CD8-positive, alpha-beta memory T cell (primary cell): ENCODE results near the gene ESPN. TPM values are rescaled to one million over a fixed set of nuclear protein-coding genes. Genes with fewer than 3 reads are reported as not detected.

Experiments used
- CTCF ChIA-PET: fragments of 350-600 bp; sonication (Branson Sonifier 250); formaldehyde crosslinking; loops from one replicate; lab custom pipeline; 2021; ENCODE audit warnings: antibody characterized with exemption; lab: Charles Lee
- POLR2A ChIA-PET: fragments of 350-600 bp; sonication (Branson Sonifier 250); formaldehyde crosslinking; loops from one replicate; lab custom pipeline; 2021; ENCODE audit warnings: antibody characterized with exemption; lab: Charles Lee
- DNase-seq, 5 donors: peaks; one replicate each; pipeline versions ENCODE4 v3.0.0 to v3.0.0-alpha.2; 2020 to 2022; ENCODE audit warnings: mixed read lengths in 1 of 5
- H3K27ac ChIP-seq: one replicate; pipeline ENCODE4 v1.7.0; 2013; ENCODE audit warnings: low read depth, mild to moderate bottlenecking, low read length, moderate library complexity
- H3K27me3 ChIP-seq: 2 replicates; pipeline ENCODE4 v1.7.0; 2013; ENCODE audit warnings: low read length, mild to moderate bottlenecking; ENCODE audit not compliant: insufficient read depth, poor library complexity, severe bottlenecking
- H3K36me3 ChIP-seq: 2 replicates; pipeline ENCODE4 v1.7.0; 2013; ENCODE audit warnings: mild to moderate bottlenecking, low read length, moderate library complexity; ENCODE audit not compliant: insufficient read depth
- H3K4me1 ChIP-seq: 2 replicates; pipeline ENCODE4 v1.7.0; 2013; ENCODE audit warnings: mild to moderate bottlenecking, low read length, moderate library complexity; ENCODE audit not compliant: insufficient read depth
- H3K4me3 ChIP-seq: 2 replicates; pipeline ENCODE4 v1.7.0; 2013; ENCODE audit warnings: mild to moderate bottlenecking, low read length
- H3K9me3 ChIP-seq: 2 replicates; pipeline ENCODE4 v1.7.0; 2013; ENCODE audit warnings: mild to moderate bottlenecking, low read length
- H3K27ac Mint-ChIP-seq, 8 donors: one replicate each; pipeline ENCODE4 v1.8.0; 2020 to 2021; ENCODE audit warnings: mixed read lengths in 8 of 8, mild to moderate bottlenecking in 6 of 8, inconsistent platforms in 3 of 8, moderate library complexity in 3 of 8
- H3K27me3 Mint-ChIP-seq, 2 donors: one replicate each; pipeline ENCODE4 v1.8.0; 2020 to 2021; ENCODE audit warnings: mixed read lengths in 2 of 2, mild to moderate bottlenecking in 1 of 2, moderate library complexity in 1 of 2
- H3K36me3 Mint-ChIP-seq, 3 donors: one replicate each; pipeline ENCODE4 v1.8.0; 2020 to 2021; ENCODE audit warnings: mixed read lengths in 3 of 3, inconsistent platforms in 1 of 3, mild to moderate bottlenecking in 1 of 3
- H3K4me1 Mint-ChIP-seq, 3 donors: one replicate each; pipeline ENCODE4 v1.8.0; 2020 to 2021; ENCODE audit warnings: mixed read lengths in 3 of 3, inconsistent platforms in 1 of 3, mild to moderate bottlenecking in 1 of 3
- H3K4me3 Mint-ChIP-seq, 7 donors: one replicate each; pipeline ENCODE4 v1.8.0; 2020 to 2021; ENCODE audit warnings: mixed read lengths in 7 of 7, mild to moderate bottlenecking in 6 of 7, moderate library complexity in 4 of 7, inconsistent platforms in 2 of 7
- H3K9me3 Mint-ChIP-seq, 5 donors: one replicate each; pipeline ENCODE4 v1.8.0; 2020 to 2022; ENCODE audit warnings: mixed read lengths in 5 of 5, mild to moderate bottlenecking in 3 of 5, moderate library complexity in 2 of 5, inconsistent platforms in 1 of 5
- polyA plus RNA-seq: library from polyadenylated mRNA; unstranded; fragments of 300-500 nt; fragmentation: Illumina TruSeq; gene quantifications from one replicate; pipeline ENCODE4 v1.2.3, GENCODE V29; 2021
- total RNA-seq, 2 experiments: library from RNA; stranded (reverse); gene quantifications; one replicate each; pipeline ENCODE4 v1.2.3, GENCODE V29; 2021

The ESPN gene
- total and polyA plus RNA-seq, 3 experiments from 2014 or later = 0.28 to 0.60 (median 0.48) TPM

GRCh38 chr1:6486433-6487011, 61.9 kb downstream of the ESPN start:
- peaks cover 10 to 17% (median 12%) of the 10 kb centered on the region in 3 donors for H3K4me1 Mint-ChIP-seq
- Histone ChIP-seq H3K9me3 (no peaks in the 10 kb centered on the region), H3K27me3 (peaks cover 16% of the 10 kb centered on the region), H3K27ac (no peak overlapping the region), H3K4me3 (no peak overlapping the region), H3K36me3 (no peaks in the 10 kb centered on the region), H3K4me1 (peaks cover 19% of the 10 kb centered on the region)
- CTCF ChIA-PET = interaction anchor here (0.6 to 7.2 kb wide), 22 partner anchors 10 to 167 kb away, joined by 3 to 79 read pairs (median 3); partner anchors contain the start of genes NOL9, TAS1R1 and TNFRSF25
- H3K36me3 Mint-ChIP-seq = peaks cover 0 to 2% (median 0%) of the 10 kb centered on the region in 3 donors
- peak; percentile 68 to 87 (median 78) for DNase-seq
- peaks cover 15 to 28% of the 10 kb centered on the region in 2 donors for H3K27me3 Mint-ChIP-seq
- H3K9me3 Mint-ChIP-seq = peaks cover 0 to 3% (median 0%) of the 10 kb centered on the region in 5 donors
- POLR2A ChIA-PET = interaction anchor here (0.7 to 1.3 kb wide), 2 partner anchors 40 to 159 kb away, joined by 3 read pairs; no protein-coding TSS in a partner anchor
- peak overlapping the region in 2 of 8 donors; percentile 4 to 79 for H3K27ac Mint-ChIP-seq
- peak overlapping the region in 3 of 7 donors; percentile 28 to 61 (median 55) for H3K4me3 Mint-ChIP-seq

- Mint-ChIP-seq H3K36me3 (peaks cover 0 to 2% (median 0%) of the 10 kb centered on the region in 3 donors), H3K27ac (no peak overlapping the region)
Observed at GRCh38 chr1:6487804-6488484, 63.4 kb downstream of the ESPN start.

GRCh38 chr1:6488602-6489382, 64.2 kb downstream of the ESPN start:
- Mint-ChIP-seq H3K27me3 (peaks cover 14 to 26% of the 10 kb centered on the region in 2 donors), H3K4me1 (peaks cover 14 to 25% (median 18%) of the 10 kb centered on the region in 3 donors), H3K36me3 (peaks cover 0 to 2% (median 0%) of the 10 kb centered on the region in 3 donors), H3K4me3 (no peak overlapping the region), H3K27ac (no peak overlapping the region), H3K9me3 (no peaks in the 10 kb centered on the region)
- DNase-seq = no peak
- Histone ChIP-seq H3K9me3 (no peaks in the 10 kb centered on the region), H3K4me1 (peaks cover 23% of the 10 kb centered on the region), H3K36me3 (no peaks in the 10 kb centered on the region), H3K27ac (no peak overlapping the region), H3K4me3 (no peak overlapping the region), H3K27me3 (peaks cover 16% of the 10 kb centered on the region)
- ChIA-PET POLR2A (interaction anchor here (1.0 kb wide), 1 partner anchor 66 kb away, joined by 4 read pairs; no protein-coding TSS in a partner anchor), CTCF (interaction anchor here (0.7 to 7.2 kb wide), 16 partner anchors 9 to 157 kb away, joined by 3 to 79 read pairs (median 4); partner anchors contain the start of genes KLHL21, NOL9, TAS1R1 and TNFRSF25)

More at GRCh38 chr1:6487804-6488484, 63.4 kb downstream of the ESPN start:
- H3K4me1 ChIP-seq = peaks cover 20% of the 10 kb centered on the region
- DNase-seq = no peak
- POLR2A ChIA-PET = no interaction called here
- no peaks in the 10 kb centered on the region for H3K9me3 ChIP-seq
- Mint-ChIP-seq H3K4me1 (peaks cover 14 to 21% (median 16%) of the 10 kb centered on the region in 3 donors), H3K9me3 (no peaks in the 10 kb centered on the region), H3K27me3 (peaks cover 15 to 27% of the 10 kb centered on the region in 2 donors), H3K4me3 (peak overlapping the region in 2 of 7 donors; percentile 40 to 74)
- no peak overlapping the region for H3K27ac ChIP-seq
- H3K4me3 ChIP-seq = no peak overlapping the region
- peaks cover 16% of the 10 kb centered on the region for H3K27me3 ChIP-seq
- H3K36me3 ChIP-seq = no peaks in the 10 kb centered on the region
- CTCF ChIA-PET = interaction anchor here (0.9 to 7.2 kb wide), 11 partner anchors 9 to 158 kb away, joined by 3 to 79 read pairs (median 4); partner anchors contain the start of genes KLHL21, NOL9 and TAS1R1

GRCh38 chr1:6489383-6489765, 64.8 kb downstream of the ESPN start:
- Mint-ChIP-seq H3K9me3 (no peaks in the 10 kb centered on the region), H3K4me1 (peaks cover 14 to 26% (median 18%) of the 10 kb centered on the region in 3 donors), H3K27ac (no peak overlapping the region), H3K27me3 (peaks cover 11 to 23% of the 10 kb centered on the region in 2 donors), H3K4me3 (peak overlapping the region in 2 of 7 donors; percentile 15 to 83), H3K36me3 (peaks cover 0 to 2% (median 0%) of the 10 kb centered on the region in 3 donors)
- H3K9me3 ChIP-seq = no peaks in the 10 kb centered on the region
- DNase-seq = no peak
- no peak overlapping the region for H3K4me3 ChIP-seq
- CTCF ChIA-PET = interaction anchor here (0.8 to 7.2 kb wide), 17 partner anchors 10 to 157 kb away, joined by 3 to 79 read pairs (median 5); partner anchors contain the start of genes NOL9, TAS1R1 and TNFRSF25
- POLR2A ChIA-PET = interaction anchor here (1.0 kb wide), 1 partner anchor 66 kb away, joined by 4 read pairs; no protein-coding TSS in a partner anchor
- peaks cover 23% of the 10 kb centered on the region for H3K4me1 ChIP-seq
- H3K36me3 ChIP-seq = no peaks in the 10 kb centered on the region
- no peak overlapping the region for H3K27ac ChIP-seq
- peaks cover 16% of the 10 kb centered on the region for H3K27me3 ChIP-seq

- DNase-seq = peak; percentile 67 to 82 (median 70)
- peaks cover 23% of the 10 kb centered on the region for H3K4me1 ChIP-seq
- H3K4me1 Mint-ChIP-seq = peaks cover 14 to 27% (median 18%) of the 10 kb centered on the region in 3 donors
- H3K36me3 Mint-ChIP-seq = peaks cover 0 to 2% (median 0%) of the 10 kb centered on the region in 3 donors
- no peaks in the 10 kb centered on the region for H3K9me3 ChIP-seq
- peak overlapping the region; percentile 68 to 89 (median 80) for H3K4me3 Mint-ChIP-seq
- peaks cover 11 to 23% of the 10 kb centered on the region in 2 donors for H3K27me3 Mint-ChIP-seq
- peak overlapping the region in 3 of 8 donors; percentile 17 to 24 (median 24) for H3K27ac Mint-ChIP-seq
- POLR2A ChIA-PET = interaction anchor here (1.0 kb wide), 1 partner anchor 67 kb away, joined by 4 read pairs; no protein-coding TSS in a partner anchor
- no peaks in the 10 kb centered on the region for H3K9me3 Mint-ChIP-seq
- peak overlapping the region; percentile 43 for H3K27ac ChIP-seq
- peaks cover 16% of the 10 kb centered on the region for H3K27me3 ChIP-seq
- H3K36me3 ChIP-seq = no peaks in the 10 kb centered on the region
- CTCF ChIA-PET = interaction anchor here (0.6 to 7.2 kb wide), 26 partner anchors 9 to 243 kb away, joined by 3 to 79 read pairs (median 4); partner anchors contain the start of genes HES2, NOL9, TAS1R1 and ZBTB48
- peak overlapping the region; percentile 78 for H3K4me3 ChIP-seq
Observed at GRCh38 chr1:6489799-6490180, 65.2 kb downstream of the ESPN start.

GRCh38 chr1:6490181-6491080, 65.9 kb downstream of the ESPN start:
- H3K9me3 Mint-ChIP-seq = no peaks in the 10 kb centered on the region
- H3K27me3 Mint-ChIP-seq = peaks cover 11 to 23% of the 10 kb centered on the region in 2 donors
- H3K4me1 Mint-ChIP-seq = peaks cover 14 to 26% (median 18%) of the 10 kb centered on the region in 3 donors
- ChIA-PET CTCF (interaction anchor here (0.6 to 7.2 kb wide), 29 partner anchors 9 to 244 kb away, joined by 3 to 79 read pairs (median 3); partner anchors contain the start of genes HES2, NOL9, TAS1R1 and ZBTB48), POLR2A (interaction anchor here (0.6 to 1.0 kb wide), 3 partner anchors 42 to 67 kb away, joined by 3 to 4 read pairs (median 4); partner anchors contain the start of genes NOL9 and TAS1R1)
- peak overlapping the region; percentile 68 to 89 (median 80) for H3K4me3 Mint-ChIP-seq
- peak overlapping the region; percentile 51 for H3K27ac ChIP-seq
- peaks cover 23% of the 10 kb centered on the region for H3K4me1 ChIP-seq
- H3K27ac Mint-ChIP-seq = peak overlapping the region in 5 of 8 donors; percentile 17 to 92 (median 49)
- H3K9me3 ChIP-seq = no peaks in the 10 kb centered on the region
- H3K36me3 ChIP-seq = no peaks in the 10 kb centered on the region
- DNase-seq = peak; percentile 24 to 60 (median 29)
- peaks cover 0 to 2% (median 0%) of the 10 kb centered on the region in 3 donors for H3K36me3 Mint-ChIP-seq
- H3K4me3 ChIP-seq = peak overlapping the region; percentile 78
- H3K27me3 ChIP-seq = peaks cover 16% of the 10 kb centered on the region
